ENCODE data around the gene PTPRN2. TPM values are rescaled to one million over a fixed set of nuclear protein-coding genes. Genes with fewer than 3 reads are reported as not detected.

Gene PTPRN2
- total and polyA plus RNA-seq, 7 donors: 3.2 to 7.1 (median 5.5) TPM

GRCh38 chr7:158042156-158042880 is 545.3 kb downstream of the PTPRN2 start:
- TF ChIP-seq POLR2A (IDR thresholded peaks at IDR 0.05): no peak
- TF ChIP-seq POLR2AphosphoS5 (IDR thresholded peaks at IDR 0.05): no peak
- TF ChIP-seq EP300 (IDR thresholded peaks at IDR 0.05): no peak
- TF ChIP-seq CTCF (IDR thresholded peaks at IDR 0.05): no peak
- H3K4me3 ChIP-seq: no peak overlapping the region
- H3K36me3 ChIP-seq: no peaks in the 10 kb centered on the region
- H3K27ac ChIP-seq: no peak overlapping the region
- intact Hi-C loops (cut with DNase I): no loop called here
- peaks cover 2 to 12% (median 5%) of the 10 kb centered on the region in 4 donors for H3K9me3 ChIP-seq
- peaks cover 0 to 12% (median 3%) of the 10 kb centered on the region in 4 donors for H3K4me1 ChIP-seq
- peak; percentile 40 for DNase-seq
- no peaks in the 10 kb centered on the region for H3K27me3 ChIP-seq
- WGBS, 2 donors: 84 to 92% methylated on average over 20 of the region's 20 CpGs

- TF ChIP-seq EP300 (IDR thresholded peaks at IDR 0.05) (no peak), POLR2AphosphoS5 (IDR thresholded peaks at IDR 0.05) (no peak), CTCF (IDR thresholded peaks at IDR 0.05) (no peak), POLR2A (IDR thresholded peaks at IDR 0.05) (no peak)
- Histone ChIP-seq H3K27me3 (no peaks in the 10 kb centered on the region), H3K27ac (no peak overlapping the region), H3K36me3 (no peaks in the 10 kb centered on the region), H3K4me3 (no peak overlapping the region), H3K9me3 (peaks cover 2 to 12% (median 6%) of the 10 kb centered on the region in 4 donors), H3K4me1 (peaks cover 0 to 12% (median 3%) of the 10 kb centered on the region in 4 donors)
- intact Hi-C loops (cut with DNase I): no loop called here
- no peak for DNase-seq
- 84 to 94% methylated on average over 6 of the region's 6 CpGs for WGBS, 2 donors
Observed at GRCh38 chr7:158040199-158040598, 547.4 kb downstream of the PTPRN2 start.

GRCh38 chr7:158039270-158039669 is 548.4 kb downstream of the PTPRN2 start:
- no peaks in the 10 kb centered on the region for H3K27me3 ChIP-seq
- intact Hi-C loops (cut with DNase I): no loop called here
- no peak overlapping the region for H3K4me3 ChIP-seq
- H3K4me1 ChIP-seq: peaks cover 0 to 8% (median 3%) of the 10 kb centered on the region in 4 donors
- no peak for DNase-seq
- no peaks in the 10 kb centered on the region for H3K36me3 ChIP-seq
- H3K27ac ChIP-seq: no peak overlapping the region
- H3K9me3 ChIP-seq: peaks cover 2 to 12% (median 6%) of the 10 kb centered on the region in 4 donors
- TF ChIP-seq POLR2A (IDR thresholded peaks at IDR 0.05): no peak
- no peak for TF ChIP-seq EP300 (IDR thresholded peaks at IDR 0.05)
- no peak for TF ChIP-seq CTCF (IDR thresholded peaks at IDR 0.05)
- no peak for TF ChIP-seq POLR2AphosphoS5 (IDR thresholded peaks at IDR 0.05)

GRCh38 chr7:158037211-158037610 is 550.4 kb downstream of the PTPRN2 start:
- Histone ChIP-seq H3K27me3 (no peaks in the 10 kb centered on the region), H3K9me3 (peaks cover 2 to 12% (median 6%) of the 10 kb centered on the region in 4 donors), H3K27ac (no peak overlapping the region), H3K4me3 (no peak overlapping the region), H3K4me1 (no peaks in the 10 kb centered on the region), H3K36me3 (no peaks in the 10 kb centered on the region)
- no peak for DNase-seq
- intact Hi-C loops (cut with DNase I): no loop called here
- TF ChIP-seq EP300 (IDR thresholded peaks at IDR 0.05): no peak
- TF ChIP-seq CTCF (IDR thresholded peaks at IDR 0.05): no peak
- no peak for TF ChIP-seq POLR2A (IDR thresholded peaks at IDR 0.05)
- WGBS, 2 donors: 92% methylated on average over 7 of the region's 7 CpGs

GRCh38 chr7:158035343-158035742 is 552.3 kb downstream of the PTPRN2 start:
- TF ChIP-seq EP300 (IDR thresholded peaks at IDR 0.05): no peak
- no peak for TF ChIP-seq POLR2A (IDR thresholded peaks at IDR 0.05)
- no peak for TF ChIP-seq POLR2AphosphoS5 (IDR thresholded peaks at IDR 0.05)
- no peak for TF ChIP-seq CTCF (IDR thresholded peaks at IDR 0.05)
- Histone ChIP-seq H3K4me3 (no peak overlapping the region), H3K36me3 (no peaks in the 10 kb centered on the region), H3K4me1 (no peaks in the 10 kb centered on the region), H3K9me3 (peaks cover 2 to 12% (median 6%) of the 10 kb centered on the region in 4 donors), H3K27me3 (no peaks in the 10 kb centered on the region), H3K27ac (no peak overlapping the region)
- DNase-seq: no peak
- intact Hi-C loops (cut with DNase I): no loop called here
- WGBS, 2 donors: 75 to 82% methylated on average over 4 of the region's 4 CpGs

Measured in sigmoid colon (tissue), 7 donors.